DOHH2 (cell line): ENCODE data around the gene GALNT2.

Experiments
- H3F3A ChIP-seq: fragments of 200-600 bp; sonication (generic), shearing (Covaris generic); 2 replicates; pipeline ENCODE4 v1.6.0; 2016; ENCODE audit warnings: antibody characterized with exemption, mild to moderate bottlenecking; ENCODE audit not compliant: control insufficient read depth, insufficient read depth
- H3K27ac ChIP-seq: fragments of 200-600 bp; sonication (generic); 2 replicates; pipeline ENCODE4 v1.5.1; 2014; ENCODE audit warnings: low read depth, mild to moderate bottlenecking, low read length, moderate library complexity
- H3K27me3 ChIP-seq: fragments of 200-600 bp; sonication (generic); 2 replicates; pipeline ENCODE4 v1.6.1; 2014; ENCODE audit warnings: mild to moderate bottlenecking, low read length, mixed read lengths; ENCODE audit not compliant: control insufficient read depth
- H3K36me3 ChIP-seq: fragments of 200-600 bp; sonication (generic); 2 replicates; pipeline ENCODE4 v1.6.1; 2014; ENCODE audit warnings: mild to moderate bottlenecking, low read length, moderate library complexity, mixed read lengths; ENCODE audit not compliant: control insufficient read depth
- H3K4me1 ChIP-seq: fragments of 200-600 bp; sonication (generic); 2 replicates; pipeline ENCODE4 v1.6.1; 2014; ENCODE audit warnings: mild to moderate bottlenecking, low read length, mixed read lengths; ENCODE audit not compliant: control insufficient read depth
- H3K4me2 ChIP-seq: fragments of 200-600 bp; sonication (generic); 2 replicates; pipeline ENCODE4 v1.6.0; 2014; ENCODE audit warnings: mild to moderate bottlenecking, low read length, moderate library complexity
- H3K4me3 ChIP-seq: fragments of 200-600 bp; sonication (generic); 2 replicates; pipeline ENCODE4 v1.5.1; 2014; ENCODE audit warnings: mild to moderate bottlenecking, low read length, mixed read lengths
- H3K79me2 ChIP-seq: fragments of 200-600 bp; sonication (generic); 2 replicates; pipeline ENCODE4 v1.6.1; 2014; ENCODE audit warnings: mild to moderate bottlenecking, low read length, mixed read lengths; ENCODE audit not compliant: control insufficient read depth
- H3K9me2 ChIP-seq: fragments of 200-600 bp; sonication (generic); replicated peaks from 2 replicates; pipeline ENCODE4 v1.6.1; 2014; ENCODE audit warnings: mild to moderate bottlenecking, low read length, mixed read lengths; ENCODE audit not compliant: control insufficient read depth
- H3K9me3 ChIP-seq: fragments of 200-600 bp; sonication (generic); 2 replicates; pipeline ENCODE4 v1.6.1; 2014; ENCODE audit warnings: antibody characterized with exemption, low read length, mixed read lengths; ENCODE audit not compliant: control insufficient read depth, insufficient read depth
- H4K20me1 ChIP-seq: fragments of 200-600 bp; sonication (generic); 2 replicates; pipeline ENCODE4 v1.6.0; 2014; ENCODE audit warnings: low read depth, mild to moderate bottlenecking, antibody characterized with exemption, low read length, moderate library complexity; ENCODE audit not compliant: control insufficient read depth, insufficient read depth
- EZH2phosphoT487 ChIP-seq: fragments of 200-600 bp; sonication (generic); IDR thresholded peaks from 2 replicates; pipeline ENCODE4 v1.6.1; 2017; ENCODE audit warnings: borderline replicate concordance, mild to moderate bottlenecking, antibody characterized with exemption, low read length, moderate library complexity, mixed read lengths
- TF ChIP-seq, protein P1 (sequence below): fragments of 200-600 bp; sonication (generic); IDR thresholded peaks from one replicate; pipeline ENCODE4 v1.5.1; 2014; ENCODE audit warnings: antibody characterized with exemption, mild to moderate bottlenecking, low read depth, low read length; ENCODE audit not compliant: poor library complexity, severe bottlenecking

The GALNT2 gene

DNA sequence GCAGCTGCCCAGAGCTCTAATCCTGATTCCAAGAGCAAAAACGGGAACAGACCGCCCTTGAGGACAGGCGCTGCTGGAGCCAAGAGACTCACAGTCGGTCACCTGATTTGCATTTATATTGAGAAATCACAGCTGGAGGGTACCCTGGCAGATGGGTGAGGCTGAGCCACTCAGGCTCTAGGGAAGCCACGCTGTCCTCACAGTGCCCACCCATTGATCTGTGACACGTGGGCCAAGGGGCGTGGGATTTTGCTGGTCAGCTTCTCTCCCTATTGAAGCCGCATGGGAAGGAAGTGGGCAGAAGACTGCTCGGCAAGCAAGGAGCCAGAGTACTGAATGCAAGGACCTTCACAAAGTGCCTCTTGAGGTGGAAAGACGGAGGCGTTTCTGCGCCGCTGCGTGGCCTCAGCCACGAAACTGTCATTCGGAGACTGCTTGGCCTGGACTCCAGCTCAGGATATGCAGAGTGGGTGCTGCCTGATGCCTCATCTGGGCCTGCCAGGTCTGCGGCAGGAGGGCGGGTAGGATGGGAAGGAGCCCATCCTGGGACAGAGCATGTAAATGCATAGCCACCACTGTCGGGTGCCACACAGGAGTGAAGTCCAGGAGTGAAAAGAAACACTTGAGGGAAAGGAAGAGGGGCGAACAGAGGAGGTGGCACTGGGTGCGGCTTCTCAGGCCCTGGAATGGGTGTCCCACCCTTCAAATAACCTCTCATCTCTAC lies 219.3 kb downstream of the GALNT2 start:
- TF ChIP-seq, protein P1, sequence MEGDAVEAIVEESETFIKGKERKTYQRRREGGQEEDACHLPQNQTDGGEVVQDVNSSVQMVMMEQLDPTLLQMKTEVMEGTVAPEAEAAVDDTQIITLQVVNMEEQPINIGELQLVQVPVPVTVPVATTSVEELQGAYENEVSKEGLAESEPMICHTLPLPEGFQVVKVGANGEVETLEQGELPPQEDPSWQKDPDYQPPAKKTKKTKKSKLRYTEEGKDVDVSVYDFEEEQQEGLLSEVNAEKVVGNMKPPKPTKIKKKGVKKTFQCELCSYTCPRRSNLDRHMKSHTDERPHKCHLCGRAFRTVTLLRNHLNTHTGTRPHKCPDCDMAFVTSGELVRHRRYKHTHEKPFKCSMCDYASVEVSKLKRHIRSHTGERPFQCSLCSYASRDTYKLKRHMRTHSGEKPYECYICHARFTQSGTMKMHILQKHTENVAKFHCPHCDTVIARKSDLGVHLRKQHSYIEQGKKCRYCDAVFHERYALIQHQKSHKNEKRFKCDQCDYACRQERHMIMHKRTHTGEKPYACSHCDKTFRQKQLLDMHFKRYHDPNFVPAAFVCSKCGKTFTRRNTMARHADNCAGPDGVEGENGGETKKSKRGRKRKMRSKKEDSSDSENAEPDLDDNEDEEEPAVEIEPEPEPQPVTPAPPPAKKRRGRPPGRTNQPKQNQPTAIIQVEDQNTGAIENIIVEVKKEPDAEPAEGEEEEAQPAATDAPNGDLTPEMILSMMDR, result no peak
- TF ChIP-seq EZH2phosphoT487, result no peak
- H3K4me1 ChIP-seq, result peaks cover 41% of the 10 kb centered on the region
- no peaks in the 10 kb centered on the region for H3K27me3 ChIP-seq
- H3K79me2 ChIP-seq, result no peaks in the 10 kb centered on the region
- no peaks in the 10 kb centered on the region; the same call in 1 of the 2 replicates for H3K36me3 ChIP-seq
- H3K9me2 ChIP-seq, result no peaks in the 10 kb centered on the region
- no peaks in the 10 kb centered on the region for H4K20me1 ChIP-seq
- no peaks in the 10 kb centered on the region for H3K9me3 ChIP-seq
- H3F3A ChIP-seq, result 0 out of 2 replicates have a peak, but pooled peaks cover 2% of the 10 kb centered on the region
- H3K4me2 ChIP-seq, result no peak overlapping the region
- no peak overlapping the region for H3K4me3 ChIP-seq
- no peak overlapping the region for H3K27ac ChIP-seq

DNA sequence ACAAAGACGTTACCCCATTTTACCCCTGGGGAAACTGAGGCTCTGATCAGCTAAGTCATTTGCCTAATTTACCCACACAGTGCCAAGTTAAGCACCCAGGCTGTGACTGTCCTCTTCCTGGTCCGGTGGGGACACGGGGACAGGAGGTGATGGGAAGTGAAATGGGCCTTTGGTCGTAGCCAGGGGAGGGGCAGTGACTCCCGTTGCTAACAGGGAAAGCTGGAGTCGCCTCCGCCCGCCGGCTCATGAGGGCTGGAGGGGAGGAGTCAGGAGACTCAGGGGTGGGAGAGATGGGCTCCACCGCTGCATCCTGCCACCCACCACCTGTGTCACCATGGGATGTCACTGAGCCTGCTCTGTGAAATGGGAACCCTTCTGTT lies 219.8 kb downstream of the GALNT2 start:
- H3F3A ChIP-seq, result 0 out of 2 replicates have a peak, but pooled peaks cover 2% of the 10 kb centered on the region
- no peak overlapping the region for H3K27ac ChIP-seq
- H3K4me2 ChIP-seq, result no peak overlapping the region
- no peak overlapping the region for H3K4me3 ChIP-seq
- no peaks in the 10 kb centered on the region for H3K27me3 ChIP-seq
- no peak for TF ChIP-seq EZH2phosphoT487
- TF ChIP-seq, protein P1, result no peak
- no peaks in the 10 kb centered on the region for H3K79me2 ChIP-seq
- no peaks in the 10 kb centered on the region for H3K9me2 ChIP-seq
- peaks cover 41% of the 10 kb centered on the region for H3K4me1 ChIP-seq
- no peaks in the 10 kb centered on the region for H4K20me1 ChIP-seq
- H3K36me3 ChIP-seq, result no peaks in the 10 kb centered on the region
- no peaks in the 10 kb centered on the region for H3K9me3 ChIP-seq

DNA sequence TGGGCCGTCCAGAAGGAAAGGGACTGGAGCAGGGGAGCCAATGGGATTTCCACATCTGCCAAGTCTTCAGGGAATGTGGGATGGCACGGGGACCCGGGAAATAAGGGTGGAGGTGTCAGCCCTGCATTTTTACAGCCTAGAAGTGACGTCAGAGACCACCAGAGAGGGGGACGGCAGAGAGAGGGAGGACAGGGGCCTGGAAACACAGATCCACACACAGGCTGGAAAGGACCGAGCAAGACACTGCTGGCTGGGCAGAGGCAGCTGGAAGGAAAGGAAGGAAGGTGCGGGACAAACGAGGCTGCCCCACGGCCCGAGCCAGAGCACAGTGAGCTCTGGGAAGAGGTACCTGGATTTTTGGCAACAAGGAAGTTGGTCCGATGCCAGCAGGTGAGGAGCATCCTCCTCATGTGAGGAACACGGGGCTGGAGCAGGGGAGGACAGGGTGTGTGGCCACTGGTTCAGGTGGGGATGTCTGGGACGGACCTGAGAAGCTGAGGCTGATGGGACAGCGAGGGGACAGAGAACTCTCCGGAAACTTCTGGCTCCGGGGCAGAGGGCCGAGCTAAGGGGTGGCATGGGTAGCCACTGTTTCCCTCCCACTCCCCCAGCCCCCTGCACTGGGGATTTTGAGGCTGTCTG lies 220.8 kb downstream of the GALNT2 start:
- Histone ChIP-seq H3K4me1 (peaks cover 41% of the 10 kb centered on the region), H3K9me3 (no peaks in the 10 kb centered on the region), H3K9me2 (no peaks in the 10 kb centered on the region), H4K20me1 (no peaks in the 10 kb centered on the region), H3K79me2 (no peaks in the 10 kb centered on the region), H3K27ac (no peak overlapping the region), H3F3A (0 out of 2 replicates have a peak, but pooled peaks cover 2% of the 10 kb centered on the region), H3K36me3 (no peaks in the 10 kb centered on the region), H3K4me2 (no peak overlapping the region), H3K4me3 (no peak overlapping the region), H3K27me3 (no peaks in the 10 kb centered on the region)
- TF ChIP-seq EZH2phosphoT487, result no peak
- TF ChIP-seq, protein P1, result no peak
